ENCODE data around the gene TLE5.
"Not testable (repeated sequence)": the region's sequence is repeated elsewhere in the genome, so short reads cannot be mapped to it uniquely, and the experiment has no call there.

TLE5 gene

GRCh38 chr19:3020321-3020960, 41.9 kb downstream of the TLE5 start:
- no peak for DNase-seq

GRCh38 chr19:3019211-3019854, 43.0 kb downstream of the TLE5 start:
- DNase-seq, result no peak

- no peak for DNase-seq
Observed at GRCh38 chr19:3017923-3018322, 44.4 kb downstream of the TLE5 start.

GRCh38 chr19:3015126-3016057, 46.9 kb downstream of the TLE5 start:
- no peak for DNase-seq

GRCh38 chr19:3014135-3014534, 48.2 kb downstream of the TLE5 start:
- DNase-seq, result no peak

GRCh38 chr19:3013263-3013725, 49.0 kb downstream of the TLE5 start:
- DNase-seq, result no peak

- DNase-seq, result no peak
Observed at GRCh38 chr19:3012621-3013262, 49.6 kb downstream of the TLE5 start.

GRCh38 chr19:3012059-3012458, 50.2 kb downstream of the TLE5 start:
- DNase-seq, result not testable (repeated sequence)

GRCh38 chr19:3010871-3011270, 51.4 kb downstream of the TLE5 start:
- no peak for DNase-seq

GRCh38 chr19:3008994-3009393, 53.3 kb downstream of the TLE5 start:
- DNase-seq, result no peak

GRCh38 chr19:3007975-3008374, 54.3 kb downstream of the TLE5 start:
- no peak for DNase-seq

GRCh38 chr19:3006075-3006767, 56.1 kb downstream of the TLE5 start:
- no peak for DNase-seq

- DNase-seq, result no peak
Observed at GRCh38 chr19:3005345-3005744, 57.0 kb downstream of the TLE5 start.

- no peak for DNase-seq
Observed at GRCh38 chr19:3004522-3004921, 57.8 kb downstream of the TLE5 start.

- DNase-seq, result no peak
Observed at GRCh38 chr19:3003046-3003445, 59.2 kb downstream of the TLE5 start.
